ENCODE data around the gene HAAO.
A peak's percentile ranks its signal among the peaks of the same experiment; 100 is the strongest.

The HAAO gene

DNA sequence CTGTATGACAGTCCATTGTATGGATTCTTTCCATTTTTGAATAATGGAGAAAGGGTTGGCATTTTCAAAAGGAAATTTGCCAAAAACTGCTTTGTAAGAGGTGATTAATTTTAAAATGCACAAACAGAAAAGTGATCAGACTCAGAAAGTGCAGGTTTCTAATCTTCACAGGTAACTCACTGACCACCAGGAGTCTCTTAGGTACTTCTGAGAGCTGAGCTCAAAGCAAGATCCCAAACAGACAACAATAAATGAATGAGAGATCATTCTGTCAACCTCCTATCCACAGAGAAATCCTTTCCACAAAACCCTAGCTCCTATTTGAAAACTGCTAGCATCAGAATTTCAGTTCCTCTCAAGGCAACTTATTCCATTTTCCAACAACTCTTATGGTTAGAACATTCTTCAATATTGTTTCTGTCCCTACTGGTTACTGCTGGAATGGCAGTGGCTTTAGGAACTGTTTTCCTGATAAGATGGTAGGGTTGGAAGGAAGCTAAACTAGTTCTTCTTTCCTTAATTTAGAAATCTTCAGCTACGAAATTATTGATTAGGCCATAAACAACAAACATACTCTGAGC lies 20.6 kb upstream of the HAAO start:
- DNase-seq: peak; percentile 85

- DNase-seq: no peak
Measured at GRCh38 chr2:42810971-42811811, 18.8 kb upstream of the HAAO start.

DNA sequence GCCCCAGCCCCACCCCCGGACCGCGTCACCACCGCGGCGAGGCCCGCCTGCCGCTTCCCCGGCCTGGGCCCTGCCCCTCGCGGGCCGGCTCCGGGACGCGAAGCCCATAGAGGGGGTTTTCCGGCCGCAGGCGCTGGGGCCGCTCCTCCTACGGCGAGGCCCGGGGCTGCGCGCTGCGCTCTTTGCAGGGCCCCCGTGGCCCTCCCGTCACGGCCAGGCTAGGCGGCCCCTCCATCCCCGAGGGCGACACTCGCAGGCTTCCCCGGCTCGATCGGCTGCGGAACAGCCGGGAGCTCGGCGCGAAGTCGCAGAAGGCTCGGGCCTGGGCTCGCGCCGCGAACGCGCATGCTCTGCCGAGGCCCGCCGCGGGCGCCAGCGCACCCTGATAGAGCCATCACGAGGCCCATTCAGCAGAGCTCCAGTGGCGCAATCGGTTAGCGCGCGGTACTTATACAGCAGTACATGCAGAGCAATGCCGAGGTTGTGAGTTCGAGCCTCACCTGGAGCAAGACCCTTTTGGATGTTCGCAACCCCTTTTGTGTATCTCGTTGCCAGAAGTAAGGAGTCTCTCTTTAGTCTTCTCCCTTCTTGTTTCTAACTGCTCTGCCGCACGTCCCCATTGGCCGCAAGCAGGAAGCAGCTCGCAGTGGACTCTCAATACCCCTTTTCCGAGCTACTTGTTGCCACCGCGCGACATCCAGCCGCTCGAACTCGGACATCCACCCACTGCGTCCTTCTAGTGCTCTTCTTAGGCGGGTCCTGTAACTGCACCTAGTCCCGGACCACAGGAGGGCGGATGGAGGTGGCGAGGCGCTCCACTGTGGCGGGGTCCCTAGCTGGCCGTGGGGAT lies 18.0 kb upstream of the HAAO start:
- peak; percentile 96 for DNase-seq

DNA sequence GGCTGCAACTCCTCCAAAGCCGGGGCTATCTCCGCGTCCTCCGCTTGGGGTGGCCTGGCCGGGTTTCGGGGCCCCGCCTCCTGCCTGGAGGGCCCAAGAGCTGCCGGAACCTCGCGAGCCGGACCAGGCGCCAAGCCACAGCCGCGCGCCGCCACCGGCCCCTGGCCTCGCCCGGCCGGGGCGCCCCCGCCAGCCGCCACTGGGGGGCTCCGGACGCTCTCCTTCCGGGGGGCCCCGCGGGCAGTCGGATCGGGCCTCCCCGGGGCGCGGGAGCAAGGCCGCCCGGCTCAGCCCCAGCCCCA lies 17.4 kb upstream of the HAAO start:
- DNase-seq: peak; percentile 56

DNA sequence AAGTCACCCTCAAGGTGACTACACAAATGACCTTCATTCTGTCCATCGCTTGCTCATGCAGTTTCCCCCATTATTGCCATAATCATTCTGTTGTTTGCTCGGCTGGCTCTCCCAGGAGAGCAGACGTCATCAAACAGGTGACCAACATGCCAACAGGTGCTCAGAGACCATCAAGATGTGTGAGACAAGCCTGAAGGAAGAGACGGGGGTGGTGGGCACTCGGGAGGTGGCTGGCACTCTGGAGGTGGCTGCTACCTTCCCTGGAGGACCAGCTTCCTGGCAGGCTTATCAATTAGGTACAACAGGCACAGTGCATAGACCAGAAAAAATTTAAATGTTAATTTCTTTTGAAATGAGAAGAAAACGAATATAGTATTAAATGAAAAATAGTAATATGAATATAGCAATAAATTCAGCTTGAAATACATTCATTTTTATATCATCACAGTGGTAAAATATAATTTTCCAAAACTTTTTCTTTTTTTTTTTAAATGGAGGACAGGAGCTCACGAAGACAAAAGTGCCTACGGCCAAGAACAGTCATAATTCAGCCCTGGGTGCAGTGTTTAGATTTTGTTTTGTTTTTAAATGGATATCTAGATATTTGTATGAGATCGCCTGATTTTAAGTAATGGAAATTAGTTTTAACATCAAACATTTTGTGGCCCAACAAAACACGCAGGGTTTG lies 16.9 kb upstream of the HAAO start:
- no peak for DNase-seq

- no peak for DNase-seq
Measured at GRCh38 chr2:42808301-42808700, 15.9 kb upstream of the HAAO start.

- DNase-seq: no peak
Measured at GRCh38 chr2:42806786-42807185, 14.4 kb upstream of the HAAO start.

DNA sequence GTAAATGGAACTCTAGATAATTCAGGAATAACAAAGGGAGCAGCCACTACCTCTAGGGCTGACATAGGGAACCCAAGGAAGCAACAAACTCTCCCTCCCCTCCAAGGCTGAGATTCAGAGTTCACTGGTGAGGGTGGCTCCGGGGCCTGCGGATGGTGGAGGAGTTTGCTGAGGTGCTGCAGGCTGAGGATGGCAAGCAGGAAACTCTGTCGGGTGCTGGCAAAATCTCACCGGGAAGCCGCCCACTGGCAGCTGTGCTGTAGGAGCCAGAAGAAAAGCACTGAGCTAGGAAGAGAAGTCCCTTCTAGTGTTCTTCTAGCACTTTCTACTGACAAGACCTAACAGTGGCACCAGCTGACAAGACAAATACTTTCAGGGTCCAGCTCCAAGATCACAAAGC lies 12.5 kb upstream of the HAAO start:
- no peak for DNase-seq

- peak; percentile 99 for DNase-seq
Measured at GRCh38 chr2:42804338-42804737, 12.0 kb upstream of the HAAO start.

DNA sequence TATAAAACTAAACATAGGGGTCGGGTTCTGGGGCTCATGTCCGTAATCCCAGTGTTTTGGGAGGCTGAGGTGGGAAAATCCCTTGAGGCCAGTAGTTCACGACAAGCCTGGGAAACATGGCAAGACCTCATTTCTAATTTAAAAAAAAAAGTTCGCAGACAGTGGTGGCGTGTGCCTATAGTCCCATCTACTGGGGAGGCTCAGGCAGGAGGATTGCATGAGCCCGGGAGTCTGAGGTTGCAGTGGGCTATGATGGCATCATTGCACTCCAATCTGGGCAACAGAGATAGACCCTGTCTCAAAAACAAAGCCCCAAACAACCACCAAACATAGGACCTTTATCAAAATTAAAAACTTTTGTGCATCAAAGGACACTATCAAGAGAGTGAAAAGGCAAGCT lies 9.8 kb upstream of the HAAO start:
- no peak for DNase-seq

DNA sequence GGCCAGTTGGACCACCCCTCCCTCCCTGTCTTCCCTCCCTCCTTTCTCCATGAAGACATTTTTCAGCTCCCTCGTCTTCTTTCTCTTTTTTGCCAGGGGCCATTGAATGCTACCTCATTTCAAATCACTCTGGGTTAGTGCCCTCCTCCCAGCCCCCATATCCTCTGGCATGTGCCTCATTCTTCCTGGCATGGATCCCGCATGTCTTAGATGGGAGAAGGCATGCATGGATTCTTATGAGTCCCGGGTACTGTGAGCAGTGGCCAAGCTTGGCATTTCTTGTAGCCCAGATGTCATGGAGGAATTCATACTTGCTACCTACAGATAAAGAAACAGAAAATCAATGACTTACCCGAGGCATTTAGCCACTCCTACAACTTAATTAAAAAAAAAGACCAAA lies 9.0 kb upstream of the HAAO start:
- no peak for DNase-seq

GRCh38 chr2:42800981-42801380 lies 8.6 kb upstream of the HAAO start:
- peak; percentile 46 for DNase-seq

DNA sequence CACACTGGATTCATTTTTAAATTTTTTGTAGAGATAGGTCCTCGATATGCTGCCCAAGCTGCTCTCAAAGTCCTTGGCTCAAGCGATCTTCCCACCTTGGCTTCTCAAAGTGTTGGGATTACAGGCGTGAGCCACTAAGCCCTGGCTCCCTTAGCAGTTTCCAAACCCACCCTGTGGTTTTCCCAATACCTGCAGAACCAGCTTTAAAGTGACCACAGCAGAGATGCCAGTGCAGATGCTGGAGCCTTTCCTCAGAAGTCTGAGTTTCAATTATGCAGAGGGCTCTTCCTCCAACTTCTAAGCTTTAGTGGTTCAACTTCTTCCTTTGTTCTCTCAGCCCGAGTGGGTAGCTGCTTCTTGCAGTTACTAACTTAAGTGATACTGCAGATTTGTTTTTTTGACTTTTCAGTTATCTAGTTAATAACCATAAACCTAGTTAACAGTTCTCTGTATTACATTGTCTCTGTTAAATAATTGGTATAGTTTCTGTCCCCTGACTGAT lies 8.1 kb upstream of the HAAO start:
- no peak for DNase-seq

- DNase-seq: peak; percentile 57
Measured at GRCh38 chr2:42799881-42800280, 7.5 kb upstream of the HAAO start.

DNA sequence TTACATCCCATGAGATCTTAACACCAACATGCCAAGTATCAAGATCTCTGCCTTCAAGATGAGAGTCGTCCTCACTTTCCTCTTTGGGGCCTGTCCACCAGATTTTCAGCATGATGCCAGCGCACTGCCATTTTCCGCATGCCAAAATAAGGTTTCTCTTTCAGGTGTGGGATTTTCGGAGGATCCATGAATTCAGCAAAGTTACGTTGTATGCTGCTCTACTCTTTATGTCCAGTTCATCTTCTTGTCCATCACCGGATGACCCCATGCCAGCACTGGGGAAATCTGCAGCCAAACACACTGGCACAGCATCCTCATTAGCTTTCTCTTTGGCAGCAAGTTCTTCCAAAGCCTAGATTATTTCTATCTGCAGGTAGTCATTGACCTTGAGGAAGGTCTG lies 4.9 kb upstream of the HAAO start:
- no peak for DNase-seq

- no peak for DNase-seq
Measured at GRCh38 chr2:42796427-42797248, 4.3 kb upstream of the HAAO start.

GRCh38 chr2:42795841-42796301 lies 3.5 kb upstream of the HAAO start:
- no peak for DNase-seq

DNA sequence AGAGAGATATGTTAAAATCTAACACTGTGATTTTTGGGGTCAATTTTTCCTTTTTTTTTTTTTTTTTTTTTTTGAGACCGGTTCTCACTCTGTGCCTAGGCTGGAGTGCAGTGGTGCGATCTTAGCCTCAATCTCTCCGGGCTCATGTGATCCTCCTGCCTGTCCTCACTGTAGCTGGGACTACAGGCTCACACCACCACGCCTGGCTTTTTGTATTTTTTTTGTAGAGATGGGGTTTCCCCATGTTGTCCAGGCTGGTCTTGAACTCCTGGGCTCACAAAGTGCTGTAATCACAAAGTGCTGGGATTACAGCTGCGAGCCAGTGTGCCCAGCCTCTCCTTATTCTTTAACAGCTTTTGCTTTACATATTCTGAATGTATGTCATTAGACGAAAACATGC lies 2.9 kb upstream of the HAAO start:
- DNase-seq: no peak

DNA sequence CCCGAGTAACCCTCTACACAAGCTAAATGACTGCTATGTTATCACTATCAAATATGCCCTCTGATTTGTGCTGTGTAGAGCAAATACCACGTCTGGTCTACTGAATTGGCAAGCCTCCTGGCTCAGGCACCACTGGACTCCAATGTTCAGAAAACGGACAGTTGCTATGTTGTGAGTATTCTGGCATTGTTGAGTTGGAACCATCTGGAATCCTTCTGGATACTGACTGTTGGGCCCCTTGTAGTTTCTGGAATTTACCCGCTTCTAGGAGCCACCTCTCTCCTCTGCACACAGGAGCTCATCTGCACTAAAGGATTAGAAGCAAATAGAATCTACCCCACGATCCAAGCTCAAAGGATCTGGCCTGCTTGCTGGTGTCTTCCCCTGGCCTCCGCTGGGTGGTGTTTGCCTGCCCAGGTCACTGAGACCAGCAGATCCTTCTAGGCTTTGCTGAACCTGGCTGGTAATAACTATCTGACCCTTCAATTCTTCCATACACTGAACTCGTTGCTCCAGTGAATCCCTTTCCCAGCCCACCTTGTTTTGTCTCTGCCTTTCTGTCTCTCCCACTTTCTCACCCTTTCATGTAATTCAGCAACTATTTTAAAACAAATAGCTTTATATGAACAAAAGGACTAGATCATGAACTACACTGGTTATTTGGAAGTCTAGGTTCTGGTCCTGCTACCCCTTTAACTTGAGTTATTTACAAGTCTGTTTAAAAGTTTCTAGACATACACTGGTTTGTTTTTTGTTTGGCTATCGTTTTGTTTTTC lies 2.1 kb upstream of the HAAO start:
- DNase-seq: no peak

GRCh38 chr2:42793334-42794270 lies 1.2 kb upstream of the HAAO start:
- DNase-seq: no peak
